DND-41 (cell line): Measurements from ENCODE around the gene BAIAP2L1.

Experiments
- EZH2 ChIP-seq: IDR thresholded peaks from 3 replicates; pipeline ENCODE4 v1.6.1; 2012; ENCODE audit warnings: borderline replicate concordance, low read depth, mild to moderate bottlenecking, moderate library complexity, low read length, inconsistent platforms; ENCODE audit not compliant: severe bottlenecking
- TF ChIP-seq, protein P1 (sequence below): IDR thresholded peaks from 2 replicates; pipeline ENCODE4 v1.5.1; 2012; ENCODE audit warnings: borderline replicate concordance, low read length, moderate library complexity, mild to moderate bottlenecking; ENCODE audit not compliant: poor library complexity, severe bottlenecking; ENCODE audit errors: extremely low read depth

DNA sequence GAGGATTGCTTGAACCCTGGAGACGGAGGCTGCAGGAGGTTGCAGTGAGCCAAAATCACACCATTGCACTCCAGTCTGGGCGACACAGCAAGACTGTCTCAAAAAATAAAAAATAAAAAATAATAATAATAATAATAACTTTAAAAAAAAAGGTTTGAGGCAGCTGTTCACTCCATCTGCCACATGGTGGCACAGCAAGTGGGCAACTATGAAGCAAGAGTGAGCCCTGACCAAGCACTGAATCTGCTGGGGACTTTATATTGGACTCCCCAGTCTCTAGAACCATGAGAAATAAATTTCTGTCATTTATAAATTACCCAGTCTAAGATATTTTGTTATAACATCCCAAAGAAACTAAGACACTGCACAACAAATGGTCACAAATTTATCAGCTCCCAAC, 134.1 kb downstream of the BAIAP2L1 start:
- TF ChIP-seq, protein P1, sequence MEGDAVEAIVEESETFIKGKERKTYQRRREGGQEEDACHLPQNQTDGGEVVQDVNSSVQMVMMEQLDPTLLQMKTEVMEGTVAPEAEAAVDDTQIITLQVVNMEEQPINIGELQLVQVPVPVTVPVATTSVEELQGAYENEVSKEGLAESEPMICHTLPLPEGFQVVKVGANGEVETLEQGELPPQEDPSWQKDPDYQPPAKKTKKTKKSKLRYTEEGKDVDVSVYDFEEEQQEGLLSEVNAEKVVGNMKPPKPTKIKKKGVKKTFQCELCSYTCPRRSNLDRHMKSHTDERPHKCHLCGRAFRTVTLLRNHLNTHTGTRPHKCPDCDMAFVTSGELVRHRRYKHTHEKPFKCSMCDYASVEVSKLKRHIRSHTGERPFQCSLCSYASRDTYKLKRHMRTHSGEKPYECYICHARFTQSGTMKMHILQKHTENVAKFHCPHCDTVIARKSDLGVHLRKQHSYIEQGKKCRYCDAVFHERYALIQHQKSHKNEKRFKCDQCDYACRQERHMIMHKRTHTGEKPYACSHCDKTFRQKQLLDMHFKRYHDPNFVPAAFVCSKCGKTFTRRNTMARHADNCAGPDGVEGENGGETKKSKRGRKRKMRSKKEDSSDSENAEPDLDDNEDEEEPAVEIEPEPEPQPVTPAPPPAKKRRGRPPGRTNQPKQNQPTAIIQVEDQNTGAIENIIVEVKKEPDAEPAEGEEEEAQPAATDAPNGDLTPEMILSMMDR, result peak; percentile 23
- no peak for TF ChIP-seq EZH2
